ENCODE data around the gene ATP11C. TPM values are rescaled to one million over a fixed set of nuclear protein-coding genes. Genes with fewer than 3 reads are reported as not detected.

ATP11C gene
- total RNA-seq, 2 experiments from 2014 or later = 16.7 to 20.4 TPM

DNA sequence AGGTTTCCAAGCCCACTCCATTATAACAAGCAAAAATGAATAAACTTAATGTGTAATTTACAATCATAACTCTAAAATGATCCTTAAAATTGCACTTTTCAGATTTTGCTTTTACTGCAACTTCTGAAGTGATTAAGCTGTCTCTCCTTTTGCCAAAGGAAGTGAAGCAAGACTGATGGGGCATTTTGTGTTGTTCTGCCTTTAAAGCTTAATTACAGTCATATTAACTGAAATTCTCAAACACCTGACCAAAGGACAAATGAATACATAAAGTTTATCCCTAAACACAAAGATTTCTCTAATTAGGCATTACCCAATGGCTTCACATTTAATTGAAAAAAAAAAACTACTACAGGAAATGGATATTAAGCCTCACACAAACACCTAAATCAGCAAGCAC, 101.8 kb downstream of the ATP11C start:
- peaks cover 3% of the 10 kb centered on the region for H3K36me3 Mint-ChIP-seq
- H3K9me3 Mint-ChIP-seq = no peaks in the 10 kb centered on the region
- H3K4me3 Mint-ChIP-seq = peak overlapping the region; percentile 50
- H3K27ac Mint-ChIP-seq = no peak overlapping the region
- ATAC-seq (ENCODE audit: low read depth) (no peak), DNase-seq (no peak)
- no peaks in the 10 kb centered on the region for H3K27me3 Mint-ChIP-seq
- H3K4me1 Mint-ChIP-seq = peaks cover 19% of the 10 kb centered on the region
- POLR2A ChIA-PET = no interaction called here

DNA sequence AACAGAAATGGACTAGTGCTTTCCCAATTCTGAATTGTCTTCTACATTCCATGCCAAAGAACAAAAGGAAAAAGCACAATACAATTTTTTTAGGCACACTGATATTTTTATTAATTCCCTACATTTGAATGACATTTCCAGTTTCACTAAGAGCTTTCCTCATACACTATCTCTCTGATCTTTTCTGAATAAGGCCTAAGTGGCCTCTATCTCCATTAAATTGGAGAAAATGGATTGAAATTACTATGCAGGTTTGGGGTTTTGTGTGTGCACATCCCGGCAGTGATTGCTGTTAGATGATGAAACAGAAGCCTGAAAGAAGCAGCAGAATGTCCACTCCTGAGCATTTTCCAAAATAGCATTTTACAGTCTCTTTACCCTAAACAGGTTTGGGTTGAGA, 104.0 kb downstream of the ATP11C start:
- Mint-ChIP-seq H3K9me3 (no peaks in the 10 kb centered on the region), H3K36me3 (peaks cover 3% of the 10 kb centered on the region), H3K4me3 (no peak overlapping the region), H3K4me1 (peaks cover 19% of the 10 kb centered on the region), H3K27ac (no peak overlapping the region), H3K27me3 (no peaks in the 10 kb centered on the region)
- no peak for DNase-seq
- ATAC-seq (ENCODE audit: low read depth) = no peak
- POLR2A ChIA-PET = no interaction called here

DNA sequence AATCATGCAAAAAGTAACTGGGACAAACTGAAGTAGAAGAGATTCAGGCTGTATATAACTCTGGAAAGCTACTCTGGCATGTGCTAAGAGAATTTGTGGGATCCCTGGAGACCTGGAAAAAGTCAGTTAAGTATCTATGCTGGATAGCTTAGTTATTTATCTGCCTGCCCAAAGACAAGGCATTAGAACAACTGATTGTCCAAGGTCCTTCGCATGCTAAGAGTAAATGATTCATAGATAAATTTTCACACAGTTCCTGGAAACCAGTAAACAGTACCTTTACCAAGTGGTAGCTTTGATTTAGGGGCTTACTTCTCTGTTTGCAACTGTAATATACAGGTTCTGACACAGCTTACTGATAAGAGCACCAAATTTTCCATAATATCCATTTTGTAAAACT, 104.8 kb downstream of the ATP11C start:
- Mint-ChIP-seq H3K36me3 (peaks cover 3% of the 10 kb centered on the region), H3K9me3 (no peaks in the 10 kb centered on the region), H3K4me3 (no peak overlapping the region), H3K4me1 (peaks cover 19% of the 10 kb centered on the region), H3K27ac (no peak overlapping the region), H3K27me3 (no peaks in the 10 kb centered on the region)
- POLR2A ChIA-PET = no interaction called here
- no peak for ATAC-seq (ENCODE audit: low read depth)
- no peak for DNase-seq

DNA sequence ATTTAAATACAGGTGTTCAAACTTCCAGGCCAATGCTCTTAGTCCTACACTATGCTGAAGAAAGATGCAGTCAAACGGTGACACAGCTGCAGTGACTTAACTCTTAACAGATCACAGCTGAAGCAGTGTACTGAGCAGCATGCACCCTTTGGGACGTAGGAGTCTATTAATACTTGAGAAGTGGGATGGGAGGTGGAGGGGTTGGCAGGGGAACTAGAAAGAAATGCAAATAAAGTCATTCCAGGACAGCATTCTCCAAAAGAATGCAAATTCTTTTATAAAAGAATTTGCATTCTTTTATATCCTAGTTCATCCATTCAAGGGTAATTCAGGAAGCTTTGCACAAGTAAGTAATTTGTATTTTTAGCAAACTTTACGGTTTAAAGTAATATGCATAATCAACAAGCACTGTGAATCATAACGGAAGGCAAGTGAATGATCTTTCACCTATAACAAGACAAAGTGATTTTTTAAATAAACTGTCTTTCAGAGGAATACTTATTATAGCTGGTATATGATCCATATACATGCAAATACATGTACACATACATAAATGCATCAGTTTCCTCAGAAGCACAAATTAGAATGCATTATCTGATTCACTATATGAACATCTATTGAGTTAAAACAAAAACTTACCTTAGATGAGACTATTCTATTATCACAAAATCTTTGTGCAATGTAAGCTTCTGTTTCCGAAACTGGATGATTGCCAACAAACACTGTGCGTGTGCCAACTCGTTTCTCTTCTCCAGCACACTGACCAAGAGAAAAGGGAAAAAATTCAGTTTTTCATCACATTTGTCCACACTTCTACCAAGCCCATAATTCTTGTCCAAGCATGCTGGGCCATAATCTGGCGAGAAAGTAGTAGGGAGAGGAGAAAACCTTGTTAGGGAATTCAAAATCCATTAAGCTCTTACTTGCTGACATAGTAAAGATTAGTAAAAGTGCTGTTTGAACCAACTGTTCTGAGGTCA, 106.5 kb downstream of the ATP11C start:
- POLR2A ChIA-PET = no interaction called here
- H3K9me3 Mint-ChIP-seq = no peaks in the 10 kb centered on the region
- peaks cover 3% of the 10 kb centered on the region for H3K36me3 Mint-ChIP-seq
- ATAC-seq (ENCODE audit: low read depth) (no peak), DNase-seq (no peak)
- H3K4me1 Mint-ChIP-seq = peaks cover 10% of the 10 kb centered on the region
- H3K4me3 Mint-ChIP-seq = no peak overlapping the region
- H3K27me3 Mint-ChIP-seq = no peaks in the 10 kb centered on the region
- H3K27ac Mint-ChIP-seq = no peak overlapping the region

DNA sequence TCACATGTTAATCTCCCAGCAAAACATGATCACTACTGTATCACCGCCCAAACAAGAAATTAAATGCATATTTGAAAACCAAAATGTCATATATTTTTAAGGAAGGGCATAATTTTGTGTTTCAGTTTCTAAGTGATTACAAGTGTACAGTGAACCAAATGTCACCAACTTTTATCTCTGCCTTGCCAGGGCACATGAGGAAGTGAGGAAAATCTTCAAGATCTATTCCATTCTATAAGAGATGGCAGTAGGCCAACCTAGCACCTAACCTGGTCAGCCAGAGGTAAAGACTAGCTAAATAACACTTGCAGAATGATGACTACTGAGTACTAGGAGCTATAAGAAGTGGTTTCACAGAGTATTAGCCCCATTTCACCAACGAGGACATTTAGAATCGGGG, 107.2 kb downstream of the ATP11C start:
- ATAC-seq (ENCODE audit: low read depth) (no peak), DNase-seq (no peak)
- H3K27me3 Mint-ChIP-seq = no peaks in the 10 kb centered on the region
- POLR2A ChIA-PET = no interaction called here
- H3K9me3 Mint-ChIP-seq = no peaks in the 10 kb centered on the region
- no peak overlapping the region for H3K4me3 Mint-ChIP-seq
- peaks cover 6% of the 10 kb centered on the region for H3K4me1 Mint-ChIP-seq
- H3K36me3 Mint-ChIP-seq = peaks cover 3% of the 10 kb centered on the region
- H3K27ac Mint-ChIP-seq = no peak overlapping the region

DNA sequence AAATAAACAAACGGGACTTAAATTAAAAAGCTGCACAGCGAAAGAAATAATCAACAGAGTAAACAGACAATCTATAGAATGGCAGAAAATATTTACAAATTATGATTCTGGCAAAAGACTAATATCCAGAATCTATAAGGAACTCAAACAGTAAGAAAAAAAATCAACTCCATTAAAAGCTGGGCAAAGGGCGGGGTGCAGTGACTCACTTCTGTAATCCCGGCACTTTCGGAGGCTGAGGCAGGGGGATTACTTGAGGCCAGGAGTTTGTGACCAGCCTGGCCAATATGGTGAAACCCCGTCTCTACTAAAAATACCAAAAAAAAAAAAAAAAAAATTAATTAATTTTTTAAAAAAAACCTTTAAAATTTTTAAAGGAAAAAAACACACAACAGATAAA, 109.0 kb downstream of the ATP11C start:
- H3K27me3 Mint-ChIP-seq = no peaks in the 10 kb centered on the region
- H3K27ac Mint-ChIP-seq = no peak overlapping the region
- peaks cover 1% of the 10 kb centered on the region for H3K36me3 Mint-ChIP-seq
- POLR2A ChIA-PET = no interaction called here
- ATAC-seq (ENCODE audit: low read depth) (no peak), DNase-seq (no peak)
- H3K4me3 Mint-ChIP-seq = no peak overlapping the region
- H3K9me3 Mint-ChIP-seq = no peaks in the 10 kb centered on the region
- peaks cover 4% of the 10 kb centered on the region for H3K4me1 Mint-ChIP-seq

DNA sequence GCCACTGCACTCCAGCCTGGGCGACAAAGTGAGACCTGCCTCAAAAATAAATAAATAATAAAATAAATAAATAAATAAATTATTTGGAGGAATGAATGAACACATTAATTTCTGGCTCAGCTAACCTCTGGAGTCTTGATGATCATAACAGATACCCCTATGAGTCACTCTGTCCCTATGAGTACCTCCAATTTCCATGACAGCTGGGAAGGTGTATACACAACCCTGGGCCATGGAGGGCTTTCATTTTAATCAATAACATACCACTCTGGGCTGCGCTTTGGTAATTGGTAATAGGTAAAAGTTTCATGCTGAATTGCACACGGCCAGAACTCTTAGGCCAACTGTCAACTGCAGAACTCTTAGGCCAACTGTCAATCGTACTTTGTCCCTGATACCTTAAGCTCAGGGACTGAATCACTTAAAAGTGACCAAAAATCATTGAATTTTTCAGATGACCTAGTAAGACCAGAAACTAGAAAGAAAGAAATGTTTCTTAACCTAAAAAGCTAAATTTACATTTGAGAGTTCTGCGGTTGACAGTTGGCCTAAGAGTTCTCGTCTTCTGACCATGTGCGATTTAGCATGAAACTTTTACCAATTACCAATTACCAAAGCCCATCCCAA, 112.4 kb downstream of the ATP11C start:
- no peak for ATAC-seq (ENCODE audit: low read depth)
- no peaks in the 10 kb centered on the region for H3K27me3 Mint-ChIP-seq
- H3K9me3 Mint-ChIP-seq = no peaks in the 10 kb centered on the region
- peaks cover 10% of the 10 kb centered on the region for H3K36me3 Mint-ChIP-seq
- H3K4me3 Mint-ChIP-seq = no peak overlapping the region
- DNase-seq = no peak
- H3K4me1 Mint-ChIP-seq = peaks cover 12% of the 10 kb centered on the region
- POLR2A ChIA-PET = no interaction called here
- H3K27ac Mint-ChIP-seq = no peak overlapping the region

DNA sequence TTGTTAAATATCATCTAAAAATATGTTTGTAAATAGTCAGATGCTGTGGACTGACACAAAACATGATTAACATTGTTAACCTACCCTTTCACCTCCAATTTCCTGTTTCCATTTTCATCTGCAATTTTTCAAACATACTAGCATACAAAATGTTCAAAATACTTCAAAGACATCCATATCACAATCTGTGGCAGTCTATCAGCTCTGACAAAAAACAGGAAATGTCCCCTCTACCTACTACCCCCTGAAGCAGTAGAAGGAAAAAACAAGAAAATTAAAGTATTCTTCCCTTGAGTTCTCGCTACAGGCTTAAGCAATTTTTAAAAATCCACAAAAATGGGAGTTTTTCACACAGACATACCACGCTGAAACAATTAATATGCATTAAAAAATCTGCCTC, 116.6 kb downstream of the ATP11C start:
- ATAC-seq (ENCODE audit: low read depth) (no peak), DNase-seq (no peak)
- H3K27ac Mint-ChIP-seq = peak overlapping the region; percentile 67
- H3K27me3 Mint-ChIP-seq = no peaks in the 10 kb centered on the region
- H3K4me3 Mint-ChIP-seq = no peak overlapping the region
- peaks cover 12% of the 10 kb centered on the region for H3K4me1 Mint-ChIP-seq
- H3K36me3 Mint-ChIP-seq = peaks cover 17% of the 10 kb centered on the region
- H3K9me3 Mint-ChIP-seq = peaks cover 2% of the 10 kb centered on the region
- POLR2A ChIA-PET = no interaction called here

DNA sequence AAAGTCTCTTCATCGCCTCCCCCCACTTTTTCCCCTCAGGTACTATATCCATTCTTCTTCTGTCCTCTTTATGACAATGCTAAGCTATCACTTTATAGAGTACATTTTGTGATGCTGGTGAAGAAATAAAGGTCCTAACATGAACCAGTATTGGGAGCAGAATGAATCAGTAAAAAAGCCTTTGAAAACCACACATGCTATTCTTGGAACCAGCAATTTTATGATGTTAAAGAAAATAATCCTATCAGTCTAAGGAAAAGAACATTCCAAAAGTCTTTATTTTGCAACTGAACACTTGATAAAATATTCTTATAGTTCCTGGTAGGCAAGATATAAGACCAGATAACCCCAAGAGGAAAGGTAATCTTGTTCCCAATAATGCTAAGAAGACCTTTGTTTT, 117.1 kb downstream of the ATP11C start:
- POLR2A ChIA-PET = no interaction called here
- ATAC-seq (ENCODE audit: low read depth) (no peak), DNase-seq (no peak)
- H3K27ac Mint-ChIP-seq = peak overlapping the region; percentile 48
- H3K27me3 Mint-ChIP-seq = no peaks in the 10 kb centered on the region
- H3K4me3 Mint-ChIP-seq = no peak overlapping the region
- peaks cover 2% of the 10 kb centered on the region for H3K9me3 Mint-ChIP-seq
- H3K4me1 Mint-ChIP-seq = peaks cover 12% of the 10 kb centered on the region
- H3K36me3 Mint-ChIP-seq = peaks cover 18% of the 10 kb centered on the region

DNA sequence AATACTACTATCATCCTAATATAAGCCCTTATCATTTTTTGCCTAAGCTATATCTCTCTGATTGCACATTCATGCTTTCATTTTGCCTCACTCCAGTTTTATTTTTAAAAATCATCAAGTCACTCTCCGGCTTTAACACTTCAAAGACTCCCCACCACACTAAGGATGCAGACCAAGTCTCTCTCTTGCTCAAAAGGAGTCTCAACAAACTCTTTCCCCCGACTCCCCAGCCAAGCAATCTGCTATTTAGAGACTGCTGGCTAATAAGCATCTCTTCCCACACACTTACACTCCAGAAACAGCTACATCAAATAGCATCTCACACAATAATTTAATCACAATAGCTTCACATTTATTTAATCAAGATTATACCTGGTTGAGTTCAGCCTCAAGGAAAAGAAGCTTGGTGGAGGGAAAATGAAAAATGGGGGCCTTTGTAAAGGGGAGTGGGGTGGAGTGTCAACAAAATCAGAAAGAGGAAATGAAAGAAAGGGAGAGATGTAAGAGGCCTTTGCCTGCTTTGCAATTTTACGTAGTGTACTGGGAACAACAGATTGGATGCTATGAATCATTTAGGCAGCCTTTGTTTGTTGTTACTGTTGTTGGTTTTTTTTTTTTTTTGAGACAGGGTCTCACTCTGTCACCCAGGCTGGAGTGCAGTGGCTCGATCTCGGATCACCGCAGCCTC, 120.8 kb downstream of the ATP11C start:
- H3K4me1 Mint-ChIP-seq = peaks cover 7% of the 10 kb centered on the region
- H3K36me3 Mint-ChIP-seq = peaks cover 23% of the 10 kb centered on the region
- POLR2A ChIA-PET = no interaction called here
- H3K27me3 Mint-ChIP-seq = no peaks in the 10 kb centered on the region
- H3K4me3 Mint-ChIP-seq = no peak overlapping the region
- H3K9me3 Mint-ChIP-seq = peaks cover 2% of the 10 kb centered on the region
- H3K27ac Mint-ChIP-seq = no peak overlapping the region
- ATAC-seq (ENCODE audit: low read depth) (no peak), DNase-seq (no peak)

DNA sequence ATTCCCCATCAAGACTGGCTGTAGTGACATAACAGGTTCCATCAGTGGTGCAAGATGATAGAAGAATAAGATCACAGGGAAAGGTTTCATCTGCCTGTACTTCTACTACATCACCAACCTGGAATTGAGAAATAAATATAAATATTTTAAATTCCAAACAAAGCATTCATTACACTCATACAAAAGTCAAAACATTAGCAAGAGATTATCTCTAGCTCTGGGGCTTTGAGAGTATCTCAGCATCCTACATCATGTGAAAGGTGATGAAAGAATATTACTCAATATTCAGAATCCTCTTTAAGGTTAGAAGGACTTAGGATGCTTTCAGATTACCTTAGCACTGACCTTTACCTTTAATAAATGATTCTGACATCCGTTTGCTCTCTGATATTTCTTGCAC, 128.4 kb downstream of the ATP11C start:
- H3K4me1 Mint-ChIP-seq = peaks cover 3% of the 10 kb centered on the region
- no peaks in the 10 kb centered on the region for H3K9me3 Mint-ChIP-seq
- peaks cover 29% of the 10 kb centered on the region for H3K36me3 Mint-ChIP-seq
- DNase-seq (no peak), ATAC-seq (ENCODE audit: low read depth) (no peak)
- POLR2A ChIA-PET = no interaction called here
- no peaks in the 10 kb centered on the region for H3K27me3 Mint-ChIP-seq
- H3K4me3 Mint-ChIP-seq = no peak overlapping the region
- H3K27ac Mint-ChIP-seq = no peak overlapping the region

DNA sequence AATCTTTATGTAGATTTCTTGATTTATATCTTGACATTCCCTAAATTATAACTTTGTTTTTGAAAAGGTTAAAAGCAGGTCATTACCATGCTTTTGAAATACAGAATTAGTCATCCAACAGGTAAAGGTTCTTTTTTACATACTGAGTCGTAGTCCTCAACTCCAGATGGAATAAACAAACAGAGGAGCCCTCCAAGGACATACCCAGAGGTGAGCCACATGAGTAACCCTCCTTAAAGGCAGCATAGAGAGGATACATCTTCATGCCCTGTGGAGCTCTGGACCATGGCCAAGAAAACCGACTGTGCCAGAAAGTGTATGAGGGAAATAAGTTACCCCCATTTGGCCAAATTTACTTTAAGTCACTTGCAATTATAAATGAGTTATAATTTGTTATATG, 129.6 kb downstream of the ATP11C start:
- POLR2A ChIA-PET = no interaction called here
- no peak for DNase-seq
- no peak overlapping the region for H3K27ac Mint-ChIP-seq

DNA sequence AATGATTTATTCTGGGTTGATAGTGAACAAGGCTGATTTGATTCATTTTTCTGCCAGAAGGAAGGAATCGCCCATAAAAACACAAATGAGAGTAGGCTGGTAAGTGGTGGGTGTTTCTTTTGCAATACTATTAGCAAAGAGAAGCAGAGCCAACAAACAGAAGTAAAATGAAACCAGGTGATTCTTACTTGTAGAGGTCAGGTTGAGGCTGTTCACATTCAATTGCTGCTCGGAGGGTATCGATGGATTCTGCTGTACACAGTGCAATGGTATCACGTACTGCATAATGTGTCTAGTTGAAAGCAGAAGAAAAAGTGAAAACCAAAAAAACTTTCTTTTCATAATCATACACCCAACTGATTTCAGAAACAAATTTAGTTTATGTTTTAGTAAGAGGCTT, 130.8 kb downstream of the ATP11C start:
- DNase-seq = no peak
- POLR2A ChIA-PET = no interaction called here
- no peaks in the 10 kb centered on the region for H3K27me3 Mint-ChIP-seq
- ATAC-seq (ENCODE audit: low read depth) = no peak
- H3K9me3 Mint-ChIP-seq = no peaks in the 10 kb centered on the region
- no peak overlapping the region for H3K4me3 Mint-ChIP-seq
- H3K36me3 Mint-ChIP-seq = peaks cover 22% of the 10 kb centered on the region
- H3K27ac Mint-ChIP-seq = no peak overlapping the region
- peaks cover 3% of the 10 kb centered on the region for H3K4me1 Mint-ChIP-seq

More for the DNA sequence above, 129.6 kb downstream of the ATP11C start:
- Mint-ChIP-seq H3K4me1 (peaks cover 3% of the 10 kb centered on the region), H3K9me3 (no peaks in the 10 kb centered on the region), H3K27me3 (no peaks in the 10 kb centered on the region), H3K36me3 (peaks cover 30% of the 10 kb centered on the region), H3K4me3 (no peak overlapping the region)
- no peak for ATAC-seq (ENCODE audit: low read depth)

DNA sequence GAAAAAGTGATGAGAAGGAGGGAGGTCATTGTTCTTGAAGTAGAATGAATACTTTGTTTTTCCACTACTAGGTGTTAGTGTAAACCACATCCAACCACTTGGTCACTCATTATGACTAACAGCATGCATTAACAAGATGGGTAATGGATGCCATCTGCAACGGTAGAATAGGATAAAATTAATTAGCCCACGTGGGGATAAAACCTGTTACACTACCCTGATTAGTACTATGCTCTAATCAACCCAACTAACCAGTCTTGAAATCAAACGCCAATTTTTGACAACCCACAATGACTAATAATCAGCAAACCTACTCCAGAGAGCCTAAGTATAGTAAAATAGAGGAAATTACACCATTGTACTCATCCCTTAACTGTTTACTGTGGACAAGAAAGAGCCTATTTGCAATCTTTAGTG, 131.4 kb downstream of the ATP11C start:
- ATAC-seq (ENCODE audit: low read depth) = no peak
- peaks cover 3% of the 10 kb centered on the region for H3K4me1 Mint-ChIP-seq
- H3K9me3 Mint-ChIP-seq = no peaks in the 10 kb centered on the region
- POLR2A ChIA-PET = no interaction called here
- no peak overlapping the region for H3K4me3 Mint-ChIP-seq
- no peak for DNase-seq
- H3K36me3 Mint-ChIP-seq = peaks cover 16% of the 10 kb centered on the region
- H3K27ac Mint-ChIP-seq = no peak overlapping the region
- H3K27me3 Mint-ChIP-seq = no peaks in the 10 kb centered on the region
